Astrocyte (in vitro differentiated cells and primary cell): ENCODE data around the gene ALDH3A2. TPM values are rescaled to one million over a fixed set of nuclear protein-coding genes. Genes with fewer than 3 reads are reported as not detected.

Source experiments
- DNase-seq: peaks from one replicate; pipeline ENCODE4 v3.0.0-alpha.2; 2010; ENCODE audit warnings: low read depth
- FAIRE-seq: peaks from 2 replicates; lab custom pipeline; 2011; peaks lifted over from hg19 to GRCh38; lab: Jason Lieb, UNC
- H2AFZ ChIP-seq: 2 replicates; pipeline ENCODE4 v1.6.0; 2012; ENCODE audit warnings: low read depth, low read length, inconsistent platforms
- H3K27ac ChIP-seq: 2 replicates; pipeline ENCODE4 v1.5.1; 2011; ENCODE audit warnings: low read depth, low read length, inconsistent platforms
- H3K27me3 ChIP-seq: 2 replicates; pipeline ENCODE4 v1.6.0; 2011; ENCODE audit warnings: low read length, inconsistent platforms; ENCODE audit not compliant: insufficient read depth
- H3K36me3 ChIP-seq: 2 replicates; pipeline ENCODE4 v1.5.1; 2011; ENCODE audit warnings: low read length, inconsistent platforms; ENCODE audit not compliant: insufficient read depth
- H3K4me1 ChIP-seq: 2 replicates; pipeline ENCODE4 v1.5.1; 2011; ENCODE audit warnings: low read length, inconsistent platforms; ENCODE audit not compliant: insufficient read depth
- H3K4me2 ChIP-seq: 2 replicates; pipeline ENCODE4 v1.6.0; 2012; ENCODE audit warnings: low read length, inconsistent platforms
- H3K4me3 ChIP-seq: 2 replicates; pipeline ENCODE4 v1.5.1; 2011; ENCODE audit warnings: low read depth, mild to moderate bottlenecking, low read length, inconsistent platforms; ENCODE audit not compliant: insufficient read depth
- H3K79me2 ChIP-seq: 2 replicates; pipeline ENCODE4 v1.6.0; 2012; ENCODE audit warnings: mild to moderate bottlenecking, low read length, inconsistent platforms; ENCODE audit not compliant: insufficient read depth
- H3K9ac ChIP-seq: 2 replicates; pipeline ENCODE4 v1.6.0; 2012; ENCODE audit warnings: mild to moderate bottlenecking, low read length, inconsistent platforms
- H3K9me3 ChIP-seq: 2 replicates; pipeline ENCODE4 v1.5.1; 2012; ENCODE audit warnings: low read depth, mild to moderate bottlenecking, low read length, inconsistent platforms; ENCODE audit not compliant: insufficient read depth
- H4K20me1 ChIP-seq: 2 replicates; pipeline ENCODE4 v1.6.0; 2012; ENCODE audit warnings: low read length, inconsistent platforms; ENCODE audit not compliant: insufficient read depth
- H3K27ac Mint-ChIP-seq: one replicate; pipeline ENCODE4 v1.8.0; 2021; ENCODE audit warnings: mild to moderate bottlenecking, mixed read lengths; ENCODE audit not compliant: unreplicated experiment
- H3K27me3 Mint-ChIP-seq: one replicate; pipeline ENCODE4 v1.8.0; 2021; ENCODE audit warnings: low read depth, mixed read lengths; ENCODE audit not compliant: unreplicated experiment
- H3K36me3 Mint-ChIP-seq: one replicate; pipeline ENCODE4 v1.8.0; 2021; ENCODE audit warnings: low read depth, mixed read lengths; ENCODE audit not compliant: unreplicated experiment
- H3K4me1 Mint-ChIP-seq: one replicate; pipeline ENCODE4 v1.8.0; 2021; ENCODE audit warnings: low read depth, mixed read lengths; ENCODE audit not compliant: unreplicated experiment
- H3K4me3 Mint-ChIP-seq: one replicate; pipeline ENCODE4 v1.8.0; 2021; ENCODE audit warnings: mild to moderate bottlenecking, moderate library complexity, mixed read lengths; ENCODE audit not compliant: unreplicated experiment
- H3K9me3 Mint-ChIP-seq: one replicate; pipeline ENCODE4 v1.8.0; 2021; ENCODE audit warnings: mild to moderate bottlenecking, mixed read lengths; ENCODE audit not compliant: unreplicated experiment
- CTCF ChIP-seq: IDR thresholded peaks from 2 replicates; pipeline ENCODE4 v1.5.1; 2011; ENCODE audit warnings: low read depth, mild to moderate bottlenecking, inconsistent platforms, low read length, moderate library complexity; ENCODE audit not compliant: insufficient read depth
- EZH2 ChIP-seq: IDR thresholded peaks from 2 replicates; pipeline ENCODE4 v1.6.1; 2012; ENCODE audit warnings: mild to moderate bottlenecking, low read length, inconsistent platforms; ENCODE audit not compliant: insufficient read depth
- total RNA-seq: library from RNA; stranded (reverse); gene quantifications from 2 replicates; pipeline ENCODE4 v1.2.1, GENCODE V29; 2021

Gene ALDH3A2
- total RNA-seq, 1 donor from 2014 or later: 13.8 TPM

DNA sequence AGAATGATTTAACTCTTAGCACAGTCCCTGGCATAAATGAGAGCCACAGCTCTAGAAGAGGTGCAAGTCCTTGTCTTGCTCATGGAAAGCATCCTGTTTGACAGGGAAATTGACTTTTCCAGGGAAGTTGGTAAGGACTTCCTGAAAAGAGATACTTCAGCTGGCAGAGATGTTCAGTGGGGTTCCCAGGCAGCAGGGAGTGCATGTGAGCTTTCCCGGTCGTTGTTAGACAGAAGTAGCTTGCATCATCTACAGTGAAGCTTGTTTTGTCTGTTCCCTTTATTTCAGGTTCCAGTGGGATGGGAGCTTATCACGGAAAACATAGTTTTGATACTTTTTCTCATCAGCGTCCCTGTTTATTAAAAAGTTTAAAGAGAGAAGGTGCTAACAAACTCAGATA lies 22.9 kb downstream of the ALDH3A2 start:
- no peak overlapping the region for H3K27ac ChIP-seq
- H3K27ac Mint-ChIP-seq: no peak overlapping the region
- H3K36me3 ChIP-seq: no peaks in the 10 kb centered on the region
- H3K9me3 ChIP-seq: no peaks in the 10 kb centered on the region
- no peak overlapping the region for H3K9ac ChIP-seq
- no peaks in the 10 kb centered on the region for H3K79me2 ChIP-seq
- no peak for FAIRE-seq
- DNase-seq: no peak
- no peak for TF ChIP-seq CTCF
- no peak for TF ChIP-seq EZH2
- H3K9me3 Mint-ChIP-seq: no peaks in the 10 kb centered on the region
- H3K27me3 ChIP-seq: no peaks in the 10 kb centered on the region
- no peaks in the 10 kb centered on the region for H3K4me1 ChIP-seq
- peaks cover 4% of the 10 kb centered on the region for H4K20me1 ChIP-seq
- H3K4me3 ChIP-seq: no peak overlapping the region
- no peak overlapping the region for H2AFZ ChIP-seq
- H3K4me3 Mint-ChIP-seq: no peak overlapping the region
- peaks cover 4% of the 10 kb centered on the region for H3K36me3 Mint-ChIP-seq
- H3K4me1 Mint-ChIP-seq: no peaks in the 10 kb centered on the region
- H3K27me3 Mint-ChIP-seq: no peaks in the 10 kb centered on the region
- H3K4me2 ChIP-seq: no peak overlapping the region

DNA sequence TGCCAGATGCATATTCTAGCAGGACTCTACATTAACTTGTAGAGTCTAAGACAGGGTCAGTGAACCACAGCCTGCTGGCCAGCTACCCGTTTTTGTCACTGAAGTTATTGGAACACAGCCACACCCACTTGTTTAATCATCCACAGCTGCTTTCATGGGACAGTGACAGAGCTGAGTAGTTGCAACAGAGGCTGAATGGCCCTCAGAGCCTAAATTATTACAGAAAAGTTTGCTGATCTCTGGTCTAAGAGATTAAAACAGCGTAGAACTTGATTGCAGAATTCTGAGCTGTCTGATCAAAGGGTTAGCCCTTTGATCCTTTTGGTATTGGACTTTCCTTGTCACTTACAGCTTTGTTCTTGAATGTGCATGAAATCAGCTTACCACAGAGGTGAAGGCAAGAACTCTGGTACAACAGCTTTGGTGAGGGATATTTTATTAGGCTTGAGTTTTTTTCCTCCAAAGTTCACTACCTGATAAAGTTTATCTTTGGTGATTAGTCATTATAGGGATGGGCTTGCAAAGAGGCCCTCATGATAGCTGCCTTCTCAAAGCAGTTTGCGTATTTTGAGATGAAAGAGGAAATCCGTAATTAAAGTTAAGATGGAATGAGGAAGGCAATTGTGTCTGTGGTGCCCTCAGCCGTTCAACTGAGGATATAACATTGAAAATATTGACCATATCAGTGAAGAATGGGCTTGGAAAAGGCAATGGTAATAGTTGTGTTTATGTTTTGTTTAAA lies 23.6 kb downstream of the ALDH3A2 start:
- no peak overlapping the region for H3K27ac Mint-ChIP-seq
- Histone ChIP-seq H3K79me2 (no peaks in the 10 kb centered on the region), H2AFZ (no peak overlapping the region), H3K9ac (no peak overlapping the region), H3K27me3 (no peaks in the 10 kb centered on the region), H3K9me3 (no peaks in the 10 kb centered on the region), H3K4me2 (no peak overlapping the region), H3K27ac (no peak overlapping the region), H3K36me3 (no peaks in the 10 kb centered on the region), H4K20me1 (peaks cover 4% of the 10 kb centered on the region), H3K4me1 (no peaks in the 10 kb centered on the region), H3K4me3 (no peak overlapping the region)
- DNase-seq: no peak
- H3K4me3 Mint-ChIP-seq: no peak overlapping the region
- H3K27me3 Mint-ChIP-seq: no peaks in the 10 kb centered on the region
- no peaks in the 10 kb centered on the region for H3K4me1 Mint-ChIP-seq
- no peaks in the 10 kb centered on the region for H3K9me3 Mint-ChIP-seq
- no peak for FAIRE-seq
- TF ChIP-seq CTCF (no peak), EZH2 (no peak)
- peaks cover 8% of the 10 kb centered on the region for H3K36me3 Mint-ChIP-seq

- H3K36me3 ChIP-seq: no peaks in the 10 kb centered on the region
- no peak overlapping the region for H3K4me2 ChIP-seq
- Mint-ChIP-seq H3K9me3 (peaks cover 1% of the 10 kb centered on the region), H3K4me1 (no peaks in the 10 kb centered on the region), H3K27me3 (no peaks in the 10 kb centered on the region), H3K27ac (no peak overlapping the region), H3K4me3 (no peak overlapping the region), H3K36me3 (peaks cover 10% of the 10 kb centered on the region)
- TF ChIP-seq CTCF (no peak), EZH2 (no peak)
- FAIRE-seq (no peak), DNase-seq (peak; percentile 5)
- H3K27me3 ChIP-seq: no peaks in the 10 kb centered on the region
- H3K9ac ChIP-seq: no peak overlapping the region
- H4K20me1 ChIP-seq: peaks cover 4% of the 10 kb centered on the region
- H3K9me3 ChIP-seq: no peaks in the 10 kb centered on the region
- no peaks in the 10 kb centered on the region for H3K79me2 ChIP-seq
- no peaks in the 10 kb centered on the region for H3K4me1 ChIP-seq
- H3K4me3 ChIP-seq: no peak overlapping the region
- H3K27ac ChIP-seq: no peak overlapping the region
- no peak overlapping the region for H2AFZ ChIP-seq
Measured at GRCh38 chr17:19673623-19674022, 25.1 kb downstream of the ALDH3A2 start.
